ENCODE results near the gene GUCY2D. TPM values are rescaled to one million over a fixed set of nuclear protein-coding genes. Genes with fewer than 3 reads are reported as not detected.

Gene GUCY2D
- total RNA-seq, 1 experiment from 2014 or later, result 1.7 TPM

GRCh38 chr17:8062807-8063483, 60.5 kb downstream of the GUCY2D start:
- Histone ChIP-seq H3K27me3 (replicated peaks; ENCODE audit: control insufficient read depth, insufficient read depth, low read length) (no peaks in the 10 kb centered on the region), H3K36me3 (ENCODE audit: control insufficient read depth, insufficient read depth, low read length) (no peaks in the 10 kb centered on the region), H3K4me3 (ENCODE audit: low read depth, low read length) (no peak overlapping the region), H3K4me1 (no peaks in the 10 kb centered on the region), H3K9me3 (no peaks in the 10 kb centered on the region)
- ChIA-PET POLR2A (no interaction called here), CTCF (no interaction called here)
- Mint-ChIP-seq H3K4me1 (ENCODE audit: low read depth, unreplicated experiment) (peaks cover 3% of the 10 kb centered on the region), H3K27ac (ENCODE audit: unreplicated experiment) (no peak overlapping the region), H3K27me3 (ENCODE audit: insufficient read depth, unreplicated experiment) (no peaks in the 10 kb centered on the region), H3K4me3 (ENCODE audit: unreplicated experiment) (no peak overlapping the region), H3K9me3 (ENCODE audit: unreplicated experiment) (no peaks in the 10 kb centered on the region), H3K36me3 (ENCODE audit: insufficient read depth, unreplicated experiment) (no peaks in the 10 kb centered on the region)
- no peak for TF ChIP-seq CTCF (IDR thresholded peaks at IDR 0.05; ENCODE audit: insufficient read depth in 1 of 2, low read depth in 1 of 2, low read length in 1 of 2, severe bottlenecking in 1 of 2, unreplicated experiment in 1 of 2)
- intact Hi-C loops (cut with micrococcal nuclease; ENCODE audit: unreplicated experiment), result no loop called here
- no TSS peak for BruUV-seq (replicated peaks)
- DNase-seq, result no peak

GRCh38 chr17:8063761-8064534, 61.5 kb downstream of the GUCY2D start:
- TF ChIP-seq CTCF (IDR thresholded peaks at IDR 0.05; ENCODE audit: insufficient read depth in 1 of 2, low read depth in 1 of 2, low read length in 1 of 2, severe bottlenecking in 1 of 2, unreplicated experiment in 1 of 2), result no peak
- Histone ChIP-seq H3K4me3 (ENCODE audit: low read depth, low read length) (no peak overlapping the region), H3K27me3 (replicated peaks; ENCODE audit: control insufficient read depth, insufficient read depth, low read length) (no peaks in the 10 kb centered on the region), H3K4me1 (peaks cover 9% of the 10 kb centered on the region), H3K9me3 (no peaks in the 10 kb centered on the region), H3K36me3 (ENCODE audit: control insufficient read depth, insufficient read depth, low read length) (no peaks in the 10 kb centered on the region)
- no peak overlapping the region for H3K27ac Mint-ChIP-seq (ENCODE audit: unreplicated experiment)
- DNase-seq, result no peak
- no peak overlapping the region for H3K4me3 Mint-ChIP-seq (ENCODE audit: unreplicated experiment)
- ChIA-PET CTCF (interaction anchor here (0.6 kb wide), 1 partner anchor 722 kb away, joined by 4 read pairs; no protein-coding TSS in a partner anchor), POLR2A (no interaction called here)
- H3K36me3 Mint-ChIP-seq (ENCODE audit: insufficient read depth, unreplicated experiment), result no peaks in the 10 kb centered on the region
- no TSS peak for BruUV-seq (replicated peaks)
- H3K9me3 Mint-ChIP-seq (ENCODE audit: unreplicated experiment), result no peaks in the 10 kb centered on the region
- H3K27me3 Mint-ChIP-seq (ENCODE audit: insufficient read depth, unreplicated experiment), result no peaks in the 10 kb centered on the region
- intact Hi-C loops (cut with micrococcal nuclease; ENCODE audit: unreplicated experiment), result no loop called here
- H3K4me1 Mint-ChIP-seq (ENCODE audit: low read depth, unreplicated experiment), result peaks cover 13% of the 10 kb centered on the region

- Histone ChIP-seq H3K4me3 (ENCODE audit: low read depth, low read length) (no peak overlapping the region), H3K27me3 (replicated peaks; ENCODE audit: control insufficient read depth, insufficient read depth, low read length) (no peaks in the 10 kb centered on the region), H3K36me3 (ENCODE audit: control insufficient read depth, insufficient read depth, low read length) (no peaks in the 10 kb centered on the region), H3K9me3 (no peaks in the 10 kb centered on the region), H3K4me1 (peaks cover 15% of the 10 kb centered on the region)
- no peak for TF ChIP-seq CTCF (IDR thresholded peaks at IDR 0.05; ENCODE audit: insufficient read depth in 1 of 2, low read depth in 1 of 2, low read length in 1 of 2, severe bottlenecking in 1 of 2, unreplicated experiment in 1 of 2)
- Mint-ChIP-seq H3K36me3 (ENCODE audit: insufficient read depth, unreplicated experiment) (no peaks in the 10 kb centered on the region), H3K4me1 (ENCODE audit: low read depth, unreplicated experiment) (peaks cover 14% of the 10 kb centered on the region), H3K4me3 (ENCODE audit: unreplicated experiment) (no peak overlapping the region), H3K27me3 (ENCODE audit: insufficient read depth, unreplicated experiment) (no peaks in the 10 kb centered on the region), H3K27ac (ENCODE audit: unreplicated experiment) (no peak overlapping the region), H3K9me3 (ENCODE audit: unreplicated experiment) (no peaks in the 10 kb centered on the region)
- intact Hi-C loops (cut with micrococcal nuclease; ENCODE audit: unreplicated experiment), result no loop called here
- no TSS peak for BruUV-seq (replicated peaks)
- ChIA-PET POLR2A (no interaction called here), CTCF (interaction anchor here (0.6 kb wide), 1 partner anchor 722 kb away, joined by 4 read pairs; no protein-coding TSS in a partner anchor)
- DNase-seq, result no peak
These were observed 62.2 kb downstream of the GUCY2D start for GRCh38 chr17:8064561-8065019.

All from Caco-2 (cell line).